MCF 10A (cell line): ENCODE data around the gene HEBP1. TPM values are rescaled to one million over a fixed set of nuclear protein-coding genes. Genes with fewer than 3 reads are reported as not detected.

Source experiments
- BruUV-seq: library from RNA; stranded (reverse); fragments of 400-500 nt; replicated peaks from 2 replicates; lab custom pipeline; 2021; lab: Mats Ljungman, UMichigan
- CTCF ChIA-PET: fragments of 300-600 bp; sonication (Branson Sonifier 250); formaldehyde crosslinking; extraction: SDS; loops from one replicate; lab custom pipeline; 2021; ENCODE audit warnings: antibody characterized with exemption, inconsistent platforms; lab: Yijun Ruan, JAX
- POLR2A ChIA-PET: fragments of 300-600, 350-650 bp; sonication (Branson Sonifier 250); formaldehyde crosslinking; extraction: SDS; loops from one replicate; lab custom pipeline; 2020; ENCODE audit warnings: antibody characterized with exemption, inconsistent platforms; lab: Yijun Ruan, JAX
- DNase-seq: peaks from one replicate; pipeline ENCODE4 v3.0.0-alpha.2; 2018; ENCODE audit not compliant: unreplicated experiment
- H3K27ac Mint-ChIP-seq: one replicate; pipeline ENCODE4 v1.8.0; 2022; ENCODE audit warnings: mild to moderate bottlenecking, low read depth, mixed read lengths; ENCODE audit not compliant: unreplicated experiment
- H3K27me3 Mint-ChIP-seq: one replicate; pipeline ENCODE4 v1.8.0; 2022; ENCODE audit warnings: mixed read lengths; ENCODE audit not compliant: insufficient read depth, unreplicated experiment
- H3K36me3 Mint-ChIP-seq: one replicate; pipeline ENCODE4 v1.8.0; 2022; ENCODE audit warnings: mild to moderate bottlenecking, moderate library complexity, mixed read lengths; ENCODE audit not compliant: insufficient read depth, unreplicated experiment
- H3K4me1 Mint-ChIP-seq: one replicate; pipeline ENCODE4 v1.8.0; 2022; ENCODE audit warnings: mixed read lengths; ENCODE audit not compliant: insufficient read depth, unreplicated experiment
- H3K4me3 Mint-ChIP-seq: one replicate; pipeline ENCODE4 v1.8.0; 2022; ENCODE audit warnings: mild to moderate bottlenecking, moderate library complexity, mixed read lengths; ENCODE audit not compliant: unreplicated experiment
- H3K9me3 Mint-ChIP-seq: one replicate; pipeline ENCODE4 v1.8.0; 2022; ENCODE audit warnings: mixed read lengths; ENCODE audit not compliant: unreplicated experiment
- intact Hi-C: fragments of 100-400 bp; cut with micrococcal nuclease; formaldehyde crosslinking; loops from 2 replicates; pipeline ENCODE4 v1.14.1; 2022
- total RNA-seq: library from RNA; stranded (reverse); gene quantifications from 2 replicates; pipeline ENCODE4 v1.2.3, GENCODE V29; 2022
- TF ChIP-seq, protein P1 (sequence below): fragments of 200-600 bp; IDR thresholded peaks from one replicate; pipeline ENCODE4 v1.8.0; 2022; ENCODE audit warnings: antibody characterized with exemption, mild to moderate bottlenecking; ENCODE audit not compliant: unreplicated experiment

Gene HEBP1
- total RNA-seq, 1 experiment from 2014 or later, result 30.8 TPM

- Mint-ChIP-seq H3K27ac (no peak overlapping the region), H3K27me3 (no peaks in the 10 kb centered on the region), H3K4me3 (no peak overlapping the region), H3K4me1 (peaks cover 18% of the 10 kb centered on the region), H3K36me3 (peaks cover 21% of the 10 kb centered on the region), H3K9me3 (no peaks in the 10 kb centered on the region)
- ChIA-PET POLR2A (interaction anchor here (1.4 kb wide), 1 partner anchor 142 kb away, joined by 6 read pairs; no protein-coding TSS in a partner anchor), CTCF (interaction anchor here (0.5 to 11.7 kb wide), 9 partner anchors 9 to 231 kb away, joined by 3 to 150 read pairs (median 4); no protein-coding TSS in a partner anchor)
- TF ChIP-seq, protein P1, sequence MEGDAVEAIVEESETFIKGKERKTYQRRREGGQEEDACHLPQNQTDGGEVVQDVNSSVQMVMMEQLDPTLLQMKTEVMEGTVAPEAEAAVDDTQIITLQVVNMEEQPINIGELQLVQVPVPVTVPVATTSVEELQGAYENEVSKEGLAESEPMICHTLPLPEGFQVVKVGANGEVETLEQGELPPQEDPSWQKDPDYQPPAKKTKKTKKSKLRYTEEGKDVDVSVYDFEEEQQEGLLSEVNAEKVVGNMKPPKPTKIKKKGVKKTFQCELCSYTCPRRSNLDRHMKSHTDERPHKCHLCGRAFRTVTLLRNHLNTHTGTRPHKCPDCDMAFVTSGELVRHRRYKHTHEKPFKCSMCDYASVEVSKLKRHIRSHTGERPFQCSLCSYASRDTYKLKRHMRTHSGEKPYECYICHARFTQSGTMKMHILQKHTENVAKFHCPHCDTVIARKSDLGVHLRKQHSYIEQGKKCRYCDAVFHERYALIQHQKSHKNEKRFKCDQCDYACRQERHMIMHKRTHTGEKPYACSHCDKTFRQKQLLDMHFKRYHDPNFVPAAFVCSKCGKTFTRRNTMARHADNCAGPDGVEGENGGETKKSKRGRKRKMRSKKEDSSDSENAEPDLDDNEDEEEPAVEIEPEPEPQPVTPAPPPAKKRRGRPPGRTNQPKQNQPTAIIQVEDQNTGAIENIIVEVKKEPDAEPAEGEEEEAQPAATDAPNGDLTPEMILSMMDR, result no peak
- intact Hi-C loops, result loop anchor here (5.0 kb wide), 2 partner anchors 142 to 233 kb away; no protein-coding TSS in a partner anchor
- no TSS peak for BruUV-seq
- DNase-seq, result peak; percentile 52
These were observed 20.3 kb downstream of the HEBP1 start for GRCh38 chr12:12979731-12980259.

- Mint-ChIP-seq H3K36me3 (peaks cover 28% of the 10 kb centered on the region), H3K4me1 (peaks cover 18% of the 10 kb centered on the region), H3K9me3 (no peaks in the 10 kb centered on the region), H3K27ac (no peak overlapping the region), H3K4me3 (no peak overlapping the region), H3K27me3 (no peaks in the 10 kb centered on the region)
- intact Hi-C loops, result loop anchor here (5.0 kb wide), 1 partner anchor 142 kb away; no protein-coding TSS in a partner anchor
- DNase-seq, result no peak
- CTCF ChIA-PET, result interaction anchor here (0.5 to 11.7 kb wide), 10 partner anchors 10 to 359 kb away, joined by 3 to 150 read pairs (median 4); no protein-coding TSS in a partner anchor
- TF ChIP-seq, protein P1, result no peak
- POLR2A ChIA-PET, result interaction anchor here (1.4 kb wide), 1 partner anchor 141 kb away, joined by 6 read pairs; no protein-coding TSS in a partner anchor
- no TSS peak for BruUV-seq
These were observed 20.9 kb downstream of the HEBP1 start for GRCh38 chr12:12979126-12979525.

DNA sequence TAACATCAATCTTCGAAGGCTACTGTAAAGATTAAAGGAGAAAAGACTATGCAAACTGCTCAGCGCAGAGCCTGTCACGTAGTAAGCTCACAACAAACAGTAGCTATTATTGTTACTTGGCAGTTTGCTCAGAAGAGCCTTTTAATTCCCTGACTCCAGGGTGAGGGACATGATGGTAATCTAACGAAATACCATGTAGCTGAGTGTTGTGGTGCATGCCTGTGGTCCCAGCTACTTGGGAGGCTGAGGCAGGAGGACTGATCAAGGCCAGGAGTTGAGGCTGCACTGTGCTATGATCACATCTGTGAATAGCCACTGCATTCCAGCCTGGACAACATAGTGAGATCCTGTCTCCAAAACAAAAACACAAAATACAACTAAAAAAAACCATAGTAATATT, 22.8 kb downstream of the HEBP1 start:
- POLR2A ChIA-PET, result interaction anchor here (0.6 to 2.6 kb wide), 7 partner anchors 10 to 235 kb away, joined by 3 to 14 read pairs (median 7); partner anchors contain the start of gene GPRC5A
- CTCF ChIA-PET, result interaction anchor here (0.6 to 4.8 kb wide), 19 partner anchors 8 to 279 kb away, joined by 3 to 42 read pairs (median 4); partner anchors contain the start of genes FAM234B and GPRC5A
- no peak overlapping the region for H3K27ac Mint-ChIP-seq
- intact Hi-C loops, result loop anchor here (5.0 kb wide), 1 partner anchor 140 kb away; no protein-coding TSS in a partner anchor
- no peak overlapping the region for H3K4me3 Mint-ChIP-seq
- H3K4me1 Mint-ChIP-seq, result peaks cover 12% of the 10 kb centered on the region
- H3K27me3 Mint-ChIP-seq, result no peaks in the 10 kb centered on the region
- H3K36me3 Mint-ChIP-seq, result peaks cover 31% of the 10 kb centered on the region
- H3K9me3 Mint-ChIP-seq, result peaks cover 5% of the 10 kb centered on the region
- TF ChIP-seq, protein P1, result no peak
- BruUV-seq, result no TSS peak
- no peak for DNase-seq

DNA sequence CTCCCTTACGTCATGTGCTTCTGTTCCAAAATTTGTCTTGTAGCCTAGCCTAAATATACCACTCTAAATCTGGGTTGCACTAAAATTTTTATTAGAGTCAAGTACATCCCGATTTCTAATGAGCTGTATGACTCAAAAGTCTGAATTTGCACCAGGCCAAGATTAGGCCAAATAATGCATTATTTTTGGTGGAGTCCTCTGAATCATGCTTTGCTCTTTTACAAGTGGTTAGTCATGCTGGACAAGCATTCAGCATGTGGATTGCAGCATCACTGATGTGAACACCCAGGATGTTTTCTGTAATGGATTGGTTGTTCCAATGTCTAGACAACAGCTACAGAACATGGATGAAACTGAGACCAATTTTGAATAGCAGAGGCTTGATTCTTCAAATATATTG, 23.7 kb downstream of the HEBP1 start:
- Mint-ChIP-seq H3K9me3 (peaks cover 5% of the 10 kb centered on the region), H3K4me3 (no peak overlapping the region), H3K4me1 (peaks cover 12% of the 10 kb centered on the region), H3K36me3 (peaks cover 39% of the 10 kb centered on the region), H3K27ac (peak overlapping the region; percentile 85), H3K27me3 (no peaks in the 10 kb centered on the region)
- POLR2A ChIA-PET, result interaction anchor here (0.6 to 2.6 kb wide), 16 partner anchors 10 to 236 kb away, joined by 3 to 14 read pairs (median 4); partner anchors contain the start of gene GPRC5A
- CTCF ChIA-PET, result interaction anchor here (0.5 to 4.8 kb wide), 27 partner anchors 9 to 279 kb away, joined by 3 to 42 read pairs (median 4); partner anchors contain the start of genes FAM234B and GPRC5A
- intact Hi-C loops, result loop anchor here (5.0 kb wide), 1 partner anchor 139 kb away; no protein-coding TSS in a partner anchor
- TF ChIP-seq, protein P1, result no peak
- no TSS peak for BruUV-seq
- peak; percentile 85 for DNase-seq
